Esophagus muscularis mucosa (tissue), 4 donors: ENCODE results near the gene CTDP1. TPM values are rescaled to one million over a fixed set of nuclear protein-coding genes. Genes with fewer than 3 reads are reported as not detected.

Source experiments
- DNase-seq: peaks from one replicate; pipeline ENCODE4 v3.0.0-alpha.2; 2017; ENCODE audit errors: extremely low spot score
- H3K27ac ChIP-seq, 4 donors: fragments of 200-600 bp; sonication (generic); replicated peaks in 1 of 4; 1 replicate in 3 of 4; 2 replicates in 1 of 4; pipeline ENCODE4 v1.5.1; 2016 to 2019; ENCODE audit warnings: mild to moderate bottlenecking in 1 of 4
- H3K27me3 ChIP-seq, 4 donors: fragments of 200-600 bp; sonication (generic); one replicate each; pipeline versions ENCODE4 v1.5.1 to v1.6.0; 2016 to 2019
- H3K36me3 ChIP-seq, 4 donors: fragments of 200-600 bp; sonication (generic); one replicate each; pipeline ENCODE4 v1.5.1; 2016 to 2019
- H3K4me1 ChIP-seq, 4 donors: fragments of 200-600 bp; sonication (generic); one replicate each; pipeline ENCODE4 v1.5.1; 2016 to 2019
- H3K4me3 ChIP-seq, 4 donors: fragments of 200-600 bp; sonication (generic); 1 replicate in 2 of 4; 2 replicates in 2 of 4; pipeline ENCODE4 v1.5.1; 2016 to 2019; ENCODE audit warnings: mild to moderate bottlenecking in 4 of 4, moderate library complexity in 1 of 4
- H3K9me3 ChIP-seq, 4 donors: fragments of 200-600 bp; sonication (generic); 1 replicate in 3 of 4; 2 replicates in 1 of 4; pipeline ENCODE4 v1.5.1; 2016 to 2019
- EP300 ChIP-seq: sonication (generic); formaldehyde crosslinking; IDR thresholded peaks from one replicate; pipeline ENCODE4 v1.6.1; 2017; ENCODE audit warnings: antibody characterized with exemption
- POLR2A ChIP-seq: fragments of 450-650 bp; IDR thresholded peaks from one replicate; pipeline ENCODE4 v1.6.1; 2017; ENCODE audit warnings: antibody characterized with exemption, moderate library complexity, mild to moderate bottlenecking, low read depth
- POLR2AphosphoS5 ChIP-seq, 2 donors: sonication (generic); formaldehyde crosslinking; IDR thresholded peaks; one replicate each; pipeline ENCODE4 v1.6.1; 2017; ENCODE audit warnings: antibody characterized with exemption in 2 of 2
- WGBS: methylation state at CpG from one replicate; pipeline ENCODE4 v1.1.5; 2018; 5-methylcytosine and 5-hydroxymethylcytosine counted together
- intact Hi-C: fragments of 100-400 bp; cut with DNase I; formaldehyde crosslinking; loops from one replicate; pipeline ENCODE4 v1.15.1; 2023
- total RNA-seq, 4 donors: library from RNA; depleted of rRNA; stranded (reverse); fragments of >200 nt; gene quantifications; one replicate each; pipeline versions ENCODE4 v1.1.0 to v1.2.1, GENCODE V29; 2016
- TF ChIP-seq, protein P1 (sequence below), 3 experiments: fragments of 200-600 bp in 2 of 3; fragments of 450-650 bp in 1 of 3; sonication (generic) in 2 of 3; IDR thresholded peaks; one replicate each; pipeline ENCODE4 v1.5.1; 2017 to 2019; ENCODE audit warnings: antibody characterized with exemption in 3 of 3, mild to moderate bottlenecking in 2 of 3, moderate library complexity in 1 of 3

CTDP1 gene, protein sequence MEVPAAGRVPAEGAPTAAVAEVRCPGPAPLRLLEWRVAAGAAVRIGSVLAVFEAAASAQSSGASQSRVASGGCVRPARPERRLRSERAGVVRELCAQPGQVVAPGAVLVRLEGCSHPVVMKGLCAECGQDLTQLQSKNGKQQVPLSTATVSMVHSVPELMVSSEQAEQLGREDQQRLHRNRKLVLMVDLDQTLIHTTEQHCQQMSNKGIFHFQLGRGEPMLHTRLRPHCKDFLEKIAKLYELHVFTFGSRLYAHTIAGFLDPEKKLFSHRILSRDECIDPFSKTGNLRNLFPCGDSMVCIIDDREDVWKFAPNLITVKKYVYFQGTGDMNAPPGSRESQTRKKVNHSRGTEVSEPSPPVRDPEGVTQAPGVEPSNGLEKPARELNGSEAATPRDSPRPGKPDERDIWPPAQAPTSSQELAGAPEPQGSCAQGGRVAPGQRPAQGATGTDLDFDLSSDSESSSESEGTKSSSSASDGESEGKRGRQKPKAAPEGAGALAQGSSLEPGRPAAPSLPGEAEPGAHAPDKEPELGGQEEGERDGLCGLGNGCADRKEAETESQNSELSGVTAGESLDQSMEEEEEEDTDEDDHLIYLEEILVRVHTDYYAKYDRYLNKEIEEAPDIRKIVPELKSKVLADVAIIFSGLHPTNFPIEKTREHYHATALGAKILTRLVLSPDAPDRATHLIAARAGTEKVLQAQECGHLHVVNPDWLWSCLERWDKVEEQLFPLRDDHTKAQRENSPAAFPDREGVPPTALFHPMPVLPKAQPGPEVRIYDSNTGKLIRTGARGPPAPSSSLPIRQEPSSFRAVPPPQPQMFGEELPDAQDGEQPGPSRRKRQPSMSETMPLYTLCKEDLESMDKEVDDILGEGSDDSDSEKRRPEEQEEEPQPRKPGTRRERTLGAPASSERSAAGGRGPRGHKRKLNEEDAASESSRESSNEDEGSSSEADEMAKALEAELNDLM
- 10 to 100 TPM; 22.0 to 28.5 (median 24.5) TPM for total RNA-seq

DNA sequence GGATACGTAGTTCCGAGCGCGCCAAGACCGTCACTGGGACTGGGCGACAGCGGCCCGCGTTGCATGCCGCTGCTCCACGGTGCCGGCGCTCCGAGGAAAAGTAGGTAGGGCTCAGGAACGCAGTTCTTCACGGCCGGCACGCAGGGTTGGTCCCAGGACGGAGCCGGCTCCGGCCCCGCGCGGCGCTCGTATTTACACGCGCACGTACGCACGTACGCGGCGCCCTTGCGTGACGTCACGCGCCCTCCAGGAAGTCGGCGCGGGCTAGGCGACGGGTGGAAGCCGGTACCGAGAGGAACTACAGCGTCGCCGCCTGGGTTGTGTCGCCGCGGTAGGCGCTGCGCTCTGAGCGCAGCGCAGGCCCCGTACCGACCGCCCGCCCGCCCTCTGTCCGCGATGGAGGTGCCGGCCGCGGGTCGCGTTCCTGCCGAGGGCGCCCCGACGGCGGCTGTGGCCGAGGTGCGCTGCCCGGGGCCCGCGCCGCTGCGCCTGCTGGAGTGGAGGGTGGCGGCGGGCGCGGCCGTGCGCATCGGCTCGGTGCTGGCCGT is at the start of gene CTDP1:
TSS of gene CTDP1 (plus strand) at position 252 of the 548 bp plus-strand sequence. CDS start at position 397, 145 bp downstream.
- H3K4me3 ChIP-seq = peak within 1 kb of the TSS; percentile 86 to 94 (median 93)
- peak; percentile 98 for DNase-seq
- H3K36me3 ChIP-seq = peaks cover 0 to 17% (median 6%) of the 10 kb centered on the region in 4 donors
- H3K9me3 ChIP-seq = no peaks in the 10 kb centered on the region
- peak within 1 kb of the TSS; percentile 91 to 99 (median 96) for H3K27ac ChIP-seq
- WGBS = 0% methylated on average over 30 of the region's 88 CpGs
- intact Hi-C loops = loop anchor here (5.0 kb wide), 1 partner anchor 353 kb away; the partner anchor contains the start of gene RBFA
- TF ChIP-seq EP300 (peak; percentile 8), POLR2AphosphoS5 (IDR thresholded peaks at IDR 0.05) (peak; percentile 6 to 80), POLR2A (peak; percentile 45)
- TF ChIP-seq, protein P1, sequence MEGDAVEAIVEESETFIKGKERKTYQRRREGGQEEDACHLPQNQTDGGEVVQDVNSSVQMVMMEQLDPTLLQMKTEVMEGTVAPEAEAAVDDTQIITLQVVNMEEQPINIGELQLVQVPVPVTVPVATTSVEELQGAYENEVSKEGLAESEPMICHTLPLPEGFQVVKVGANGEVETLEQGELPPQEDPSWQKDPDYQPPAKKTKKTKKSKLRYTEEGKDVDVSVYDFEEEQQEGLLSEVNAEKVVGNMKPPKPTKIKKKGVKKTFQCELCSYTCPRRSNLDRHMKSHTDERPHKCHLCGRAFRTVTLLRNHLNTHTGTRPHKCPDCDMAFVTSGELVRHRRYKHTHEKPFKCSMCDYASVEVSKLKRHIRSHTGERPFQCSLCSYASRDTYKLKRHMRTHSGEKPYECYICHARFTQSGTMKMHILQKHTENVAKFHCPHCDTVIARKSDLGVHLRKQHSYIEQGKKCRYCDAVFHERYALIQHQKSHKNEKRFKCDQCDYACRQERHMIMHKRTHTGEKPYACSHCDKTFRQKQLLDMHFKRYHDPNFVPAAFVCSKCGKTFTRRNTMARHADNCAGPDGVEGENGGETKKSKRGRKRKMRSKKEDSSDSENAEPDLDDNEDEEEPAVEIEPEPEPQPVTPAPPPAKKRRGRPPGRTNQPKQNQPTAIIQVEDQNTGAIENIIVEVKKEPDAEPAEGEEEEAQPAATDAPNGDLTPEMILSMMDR (IDR thresholded peaks at IDR 0.05) = no peak
- no peaks in the 10 kb centered on the region for H3K27me3 ChIP-seq
- peaks cover 39 to 52% (median 47%) of the 10 kb centered on the region in 4 donors for H3K4me1 ChIP-seq

DNA sequence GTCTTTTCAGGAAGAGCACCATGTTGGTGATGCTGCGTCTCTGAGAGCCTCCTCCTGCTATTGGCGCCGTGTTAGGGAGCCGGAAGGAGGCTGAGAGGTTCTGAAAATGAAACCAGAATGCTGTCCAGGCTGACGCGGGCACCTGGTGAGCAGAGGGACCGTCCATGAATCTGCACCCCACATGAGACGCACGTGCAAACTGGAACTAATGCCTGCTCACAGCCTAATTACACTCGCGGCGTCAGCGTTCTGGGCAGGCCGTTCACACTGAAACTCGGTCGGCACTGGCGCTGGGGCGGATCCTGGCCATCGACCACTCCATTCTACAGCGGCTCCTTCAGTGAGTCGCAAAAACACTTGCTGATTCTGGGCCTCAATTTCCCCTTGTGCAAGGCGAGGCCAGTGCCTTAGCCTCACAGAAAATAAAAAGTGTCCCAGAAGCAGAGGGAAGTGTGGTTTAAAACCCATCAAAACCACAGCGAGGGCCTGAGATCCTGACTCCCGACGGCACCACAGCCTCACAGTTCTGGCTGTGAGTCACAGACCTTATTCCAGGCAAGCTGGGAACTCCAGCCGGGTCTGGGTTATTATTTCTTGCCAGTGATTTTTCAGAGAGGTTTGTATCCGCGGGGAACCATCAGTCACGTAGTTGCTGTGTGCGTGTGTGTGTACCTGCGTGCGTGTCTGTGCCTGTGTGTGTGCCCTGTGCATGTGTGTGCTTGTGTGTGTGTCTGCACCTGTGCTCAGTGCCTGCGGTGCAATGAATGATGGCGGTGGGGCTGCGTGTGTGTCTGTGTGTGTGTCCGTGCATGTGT is 49.1 kb upstream of the CTDP1 start:
- no peaks in the 10 kb centered on the region for H3K36me3 ChIP-seq
- no peak for DNase-seq
- WGBS = 88% methylated on average over 35 of the region's 36 CpGs
- H3K4me1 ChIP-seq = peaks cover 0 to under 1% (median 0%) of the 10 kb centered on the region in 4 donors
- intact Hi-C loops = no loop called here
- no peaks in the 10 kb centered on the region for H3K9me3 ChIP-seq
- H3K27me3 ChIP-seq = peaks cover 0 to 38% (median 0%) of the 10 kb centered on the region in 4 donors
- no peak overlapping the region for H3K27ac ChIP-seq
- TF ChIP-seq POLR2A = no peak
- TF ChIP-seq, protein P1 (IDR thresholded peaks at IDR 0.05) = no peak
- TF ChIP-seq EP300 = no peak
- TF ChIP-seq POLR2AphosphoS5 (IDR thresholded peaks at IDR 0.05) = no peak
- no peak overlapping the region for H3K4me3 ChIP-seq

DNA sequence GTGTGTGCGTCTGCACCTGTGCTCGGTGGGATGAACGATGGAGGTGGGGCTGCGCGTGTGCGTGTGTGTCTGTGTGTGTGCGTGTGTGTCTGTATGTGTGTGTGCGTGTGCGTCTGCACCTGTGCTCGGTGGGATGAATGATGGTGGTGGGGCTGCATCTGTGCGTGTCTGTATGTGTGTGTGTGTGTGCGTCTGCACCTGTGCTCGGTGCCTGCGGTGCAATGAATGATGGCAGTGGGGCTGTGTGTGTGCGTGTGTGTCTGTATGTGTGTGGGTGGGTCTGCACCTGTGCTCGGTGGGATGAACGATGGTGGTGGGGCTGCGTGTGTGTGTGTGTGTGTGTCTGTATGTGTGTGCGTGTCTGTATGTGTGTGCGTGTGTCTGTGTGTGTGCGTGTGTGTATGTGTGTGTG is 48.5 kb upstream of the CTDP1 start:
- no peak overlapping the region for H3K4me3 ChIP-seq
- H3K36me3 ChIP-seq = no peaks in the 10 kb centered on the region
- intact Hi-C loops = no loop called here
- 91% methylated on average over 21 of the region's 21 CpGs for WGBS
- TF ChIP-seq, protein P1 (IDR thresholded peaks at IDR 0.05) = no peak
- TF ChIP-seq EP300 (no peak), POLR2A (no peak), POLR2AphosphoS5 (IDR thresholded peaks at IDR 0.05) (no peak)
- no peaks in the 10 kb centered on the region for H3K9me3 ChIP-seq
- H3K4me1 ChIP-seq = no peaks in the 10 kb centered on the region
- no peak overlapping the region for H3K27ac ChIP-seq
- H3K27me3 ChIP-seq = peaks cover 0 to 32% (median 0%) of the 10 kb centered on the region in 4 donors
- no peak for DNase-seq
